Measurements from ENCODE around the gene MAPK1. TPM values are rescaled to one million over a fixed set of nuclear protein-coding genes. Genes with fewer than 3 reads are reported as not detected.
"Not testable (repeated sequence)": the region's sequence is repeated elsewhere in the genome, so short reads cannot be mapped to it uniquely, and the experiment has no call there.

The MAPK1 gene
- total RNA-seq, 4 donors from 2014 or later = 51.3 to 77.8 (median 66.0) TPM

GRCh38 chr22:21837248-21837979 is 30.0 kb downstream of the MAPK1 start:
- Histone ChIP-seq H3K27ac (peak overlapping the region; percentile 65), H3K9me3 (no peaks in the 10 kb centered on the region), H3K27me3 (no peaks in the 10 kb centered on the region), H3K36me3 (no peaks in the 10 kb centered on the region), H3K4me3 (no peak overlapping the region), H3K4me1 (peaks cover 40% of the 10 kb centered on the region)
- TF ChIP-seq EP300 (IDR thresholded peaks at IDR 0.05) (no peak), CTCF (IDR thresholded peaks at IDR 0.05) (no peak), POLR2AphosphoS5 (IDR thresholded peaks at IDR 0.05) (no peak), POLR2A (IDR thresholded peaks at IDR 0.05) (no peak)
- 54% methylated on average over 4 of the region's 4 CpGs for WGBS
- no peak for DNase-seq (ENCODE audit: low spot score in 2 of 2)

GRCh38 chr22:21836486-21836885 is 31.0 kb downstream of the MAPK1 start:
- peaks cover 48% of the 10 kb centered on the region for H3K4me1 ChIP-seq
- H3K27me3 ChIP-seq; DNase-seq (ENCODE audit: low spot score in 2 of 2); H3K36me3 ChIP-seq; H3K27ac ChIP-seq; H3K4me3 ChIP-seq; H3K9me3 ChIP-seq: not testable (repeated sequence)
- 94% methylated on average over 15 of the region's 15 CpGs for WGBS

DNA sequence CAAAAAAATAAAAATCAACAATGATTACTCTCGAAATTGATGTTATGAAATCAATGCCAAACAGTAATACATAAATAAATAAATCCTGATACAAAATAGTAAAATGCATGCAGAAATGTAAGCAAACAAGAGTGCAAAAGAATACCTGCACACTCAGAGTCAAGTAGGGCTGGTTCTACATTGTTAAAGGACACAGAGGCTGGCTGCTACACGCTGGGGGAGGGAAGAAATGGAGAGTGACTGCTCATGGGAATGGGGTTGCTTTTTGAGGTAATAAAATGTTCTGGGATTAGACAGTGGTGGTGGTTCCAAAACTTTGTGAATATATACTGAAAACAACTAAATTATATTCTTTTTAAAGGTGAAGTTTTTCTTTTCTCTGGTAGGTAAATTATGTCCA is 32.1 kb downstream of the MAPK1 start:
- DNase-seq (ENCODE audit: low spot score in 2 of 2) = no peak
- Histone ChIP-seq H3K36me3 (no peaks in the 10 kb centered on the region), H3K27me3 (no peaks in the 10 kb centered on the region), H3K4me3 (no peak overlapping the region), H3K9me3 (no peaks in the 10 kb centered on the region), H3K4me1 (peaks cover 54% of the 10 kb centered on the region), H3K27ac (no peak overlapping the region)
- WGBS = 33% methylated on average over 2 of the region's 2 CpGs
- TF ChIP-seq EP300 (IDR thresholded peaks at IDR 0.05) (no peak), POLR2A (IDR thresholded peaks at IDR 0.05) (no peak), CTCF (IDR thresholded peaks at IDR 0.05) (no peak), POLR2AphosphoS5 (IDR thresholded peaks at IDR 0.05) (no peak)

DNA sequence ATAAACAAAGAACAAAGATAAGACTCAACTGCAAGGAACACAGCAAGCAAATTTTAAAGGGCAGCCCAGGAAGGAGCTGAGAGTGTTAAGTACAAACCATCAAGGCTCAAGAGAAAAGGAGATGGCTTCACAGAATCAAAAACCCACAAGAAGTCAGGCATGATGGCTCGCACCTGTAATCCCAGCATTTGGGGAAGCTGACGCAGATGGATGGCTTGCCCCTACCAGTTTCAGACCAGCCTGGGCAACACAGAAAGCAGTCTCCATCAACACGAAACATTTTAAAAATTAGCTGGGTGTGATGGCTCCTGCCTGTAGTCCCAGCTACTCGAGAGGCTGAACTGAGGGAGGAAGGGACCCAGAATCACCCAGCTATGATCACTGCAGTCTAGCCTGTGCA is 32.6 kb downstream of the MAPK1 start:
- Histone ChIP-seq H3K27me3 (no peaks in the 10 kb centered on the region), H3K27ac (no peak overlapping the region), H3K36me3 (no peaks in the 10 kb centered on the region), H3K4me3 (no peak overlapping the region), H3K9me3 (no peaks in the 10 kb centered on the region), H3K4me1 (peaks cover 54% of the 10 kb centered on the region)
- 57% methylated on average over 4 of the region's 4 CpGs for WGBS
- TF ChIP-seq POLR2A (IDR thresholded peaks at IDR 0.05) = no peak
- no peak for TF ChIP-seq POLR2AphosphoS5 (IDR thresholded peaks at IDR 0.05)
- TF ChIP-seq CTCF (IDR thresholded peaks at IDR 0.05) = no peak
- TF ChIP-seq EP300 (IDR thresholded peaks at IDR 0.05) = no peak
- no peak for DNase-seq (ENCODE audit: low spot score in 2 of 2)

- Histone ChIP-seq H3K36me3 (no peaks in the 10 kb centered on the region), H3K9me3 (no peaks in the 10 kb centered on the region), H3K27ac (peak overlapping the region; percentile 25), H3K4me1 (peaks cover 62% of the 10 kb centered on the region), H3K4me3 (no peak overlapping the region), H3K27me3 (no peaks in the 10 kb centered on the region)
- no peak for TF ChIP-seq CTCF (IDR thresholded peaks at IDR 0.05)
- no peak for TF ChIP-seq EP300 (IDR thresholded peaks at IDR 0.05)
- TF ChIP-seq POLR2AphosphoS5 (IDR thresholded peaks at IDR 0.05) = no peak
- TF ChIP-seq POLR2A (IDR thresholded peaks at IDR 0.05) = no peak
- DNase-seq (ENCODE audit: low spot score in 2 of 2) = no peak
- WGBS = 61% methylated on average over 8 of the region's 8 CpGs
Observed at GRCh38 chr22:21832291-21833290, 34.9 kb downstream of the MAPK1 start.

All from suprapubic skin (tissue), 4 donors.